ENCODE measurements around the gene CCDC15. TPM values are rescaled to one million over a fixed set of nuclear protein-coding genes. Genes with fewer than 3 reads are reported as not detected.

CCDC15 gene
- total RNA-seq, 1 experiment from 2014 or later, result 2.8 TPM

GRCh38 chr11:125075242-125075625 lies 121.2 kb downstream of the CCDC15 start:
- no peak overlapping the region for H3K27ac Mint-ChIP-seq
- Histone ChIP-seq H3K4me1 (ENCODE audit: insufficient read depth, low read length) (no peaks in the 10 kb centered on the region), H2BK15ac (ENCODE audit: low read depth, low read length) (no peak overlapping the region), H3T11ph (ENCODE audit: low read length) (no peak overlapping the region), H3K9me3 (ENCODE audit: control insufficient read depth, low read depth, low read length) (no peaks in the 10 kb centered on the region), H2BK120ac (ENCODE audit: low read depth, low read length, poor library complexity, severe bottlenecking) (no peak overlapping the region), H3K79me2 (ENCODE audit: insufficient read depth, low read length) (no peaks in the 10 kb centered on the region), H3K18ac (ENCODE audit: insufficient read length, low read depth, low read length) (no peak overlapping the region), H2BK12ac (ENCODE audit: insufficient read length, low read depth, low read length) (no peak overlapping the region), H3K4me2 (ENCODE audit: insufficient read depth, insufficient read length, low read length) (no peak overlapping the region), H2BK5ac (ENCODE audit: insufficient read length, low read length) (no peak overlapping the region), H4K91ac (ENCODE audit: insufficient read length, low read depth, low read length) (no peak overlapping the region), H3K56ac (ENCODE audit: insufficient read length, low read depth, low read length) (no peak overlapping the region), H3K27ac (ENCODE audit: insufficient read length, low read depth, low read length) (no peak overlapping the region), H3K27me3 (ENCODE audit: insufficient read depth, low read length) (no peaks in the 10 kb centered on the region), H2BK20ac (ENCODE audit: low read depth, low read length, poor library complexity, severe bottlenecking) (no peak overlapping the region), H4K20me1 (ENCODE audit: control insufficient read depth, insufficient read depth, insufficient read length) (no peaks in the 10 kb centered on the region), H3K23me2 (ENCODE audit: insufficient read length, low read depth, low read length, poor library complexity, severe bottlenecking) (no peaks in the 10 kb centered on the region), H2AK5ac (ENCODE audit: insufficient read length, low read length) (no peak overlapping the region), H3K79me1 (ENCODE audit: insufficient read depth, low read depth, low read length, poor library complexity, severe bottlenecking) (no peaks in the 10 kb centered on the region), H4K8ac (replicated peaks; ENCODE audit: insufficient read length, low read depth, low read length) (no peak overlapping the region), H3K23ac (ENCODE audit: insufficient read length, low read depth, low read length) (no peak overlapping the region), H3K14ac (ENCODE audit: insufficient read depth, low read length) (no peak overlapping the region), H3K9ac (ENCODE audit: extremely low read depth, insufficient read length, low read length) (no peak overlapping the region), H4K5ac (ENCODE audit: insufficient read length, low read depth, low read length) (no peak overlapping the region), H2AFZ (ENCODE audit: low read length) (no peak overlapping the region), H3K4ac (ENCODE audit: low read depth, low read length) (no peak overlapping the region)
- no peak for TF ChIP-seq CTCF (conservative IDR thresholded peaks at IDR 0.05)
- no peak for DNase-seq
- peaks cover 16% of the 10 kb centered on the region for H3K27me3 Mint-ChIP-seq (ENCODE audit: low read depth)
- no peaks in the 10 kb centered on the region for H3K9me3 Mint-ChIP-seq
- H3K36me3 Mint-ChIP-seq (ENCODE audit: insufficient read depth in 1 of 3, low read depth in 3 of 3), result no peaks in the 10 kb centered on the region
- no CpG with 5 or more reads among the region's 7 CpGs for WGBS (ENCODE audit: extremely low coverage, insufficient read length, low lambda C conversion rate)
- peaks cover 12 to 18% of the 10 kb centered on the region in 2 experiments for H3K4me1 Mint-ChIP-seq
- no peak overlapping the region for H3K4me3 Mint-ChIP-seq
